RWPE1 (cell line): ENCODE measurements around the gene KCNJ6.

Source experiments
- CTCF ChIA-PET: fragments of 350-600 bp; sonication (Branson Sonifier 250); formaldehyde crosslinking; extraction: SDS; loops from one replicate; lab custom pipeline; 2021; lab: Yijun Ruan, JAX
- POLR2A ChIA-PET: fragments of 400-600 bp; formaldehyde crosslinking; extraction: SDS; loops from one replicate; lab custom pipeline; 2020; ENCODE audit warnings: antibody characterized with exemption; ENCODE audit not compliant: low non-redundant PET; lab: Yijun Ruan, JAX
- DNase-seq: peaks from one replicate; pipeline ENCODE4 v3.0.0; 2012; ENCODE audit warnings: low spot score
- H3K27ac ChIP-seq: fragments of 450-650 bp; 2 replicates; pipeline ENCODE4 v1.5.1; 2017
- TF ChIP-seq, protein P1 (sequence below): fragments of 450-650 bp; conservative IDR thresholded peaks from 2 replicates; pipeline ENCODE4 v1.5.1; 2017; ENCODE audit warnings: low read depth, mild to moderate bottlenecking

Gene KCNJ6

DNA sequence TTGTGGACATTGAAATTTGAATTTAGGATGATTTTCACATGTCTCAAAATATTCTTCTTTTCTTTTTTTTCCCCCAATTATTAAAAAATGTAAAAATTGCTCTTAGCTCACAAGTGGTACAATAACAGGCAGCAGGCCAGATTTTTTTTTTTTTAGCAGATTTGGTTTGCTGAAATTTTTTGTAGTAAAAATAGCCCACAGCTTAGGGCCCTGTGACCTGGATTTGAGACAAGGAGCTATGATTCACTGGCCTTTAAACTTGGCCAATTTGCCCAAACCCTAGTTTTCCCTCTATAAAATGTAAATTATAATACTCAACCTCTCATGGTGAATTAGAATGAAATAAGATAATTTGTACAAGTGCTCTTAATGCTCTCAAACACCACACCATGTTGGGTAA, 295.9 kb downstream of the KCNJ6 start:
- ChIA-PET POLR2A (no interaction called here), CTCF (interaction anchor here (1.0 kb wide), 1 partner anchor 16 kb away, joined by 3 read pairs; no protein-coding TSS in a partner anchor)
- H3K27ac ChIP-seq: no peak overlapping the region
- no peak for DNase-seq
- TF ChIP-seq, protein P1, sequence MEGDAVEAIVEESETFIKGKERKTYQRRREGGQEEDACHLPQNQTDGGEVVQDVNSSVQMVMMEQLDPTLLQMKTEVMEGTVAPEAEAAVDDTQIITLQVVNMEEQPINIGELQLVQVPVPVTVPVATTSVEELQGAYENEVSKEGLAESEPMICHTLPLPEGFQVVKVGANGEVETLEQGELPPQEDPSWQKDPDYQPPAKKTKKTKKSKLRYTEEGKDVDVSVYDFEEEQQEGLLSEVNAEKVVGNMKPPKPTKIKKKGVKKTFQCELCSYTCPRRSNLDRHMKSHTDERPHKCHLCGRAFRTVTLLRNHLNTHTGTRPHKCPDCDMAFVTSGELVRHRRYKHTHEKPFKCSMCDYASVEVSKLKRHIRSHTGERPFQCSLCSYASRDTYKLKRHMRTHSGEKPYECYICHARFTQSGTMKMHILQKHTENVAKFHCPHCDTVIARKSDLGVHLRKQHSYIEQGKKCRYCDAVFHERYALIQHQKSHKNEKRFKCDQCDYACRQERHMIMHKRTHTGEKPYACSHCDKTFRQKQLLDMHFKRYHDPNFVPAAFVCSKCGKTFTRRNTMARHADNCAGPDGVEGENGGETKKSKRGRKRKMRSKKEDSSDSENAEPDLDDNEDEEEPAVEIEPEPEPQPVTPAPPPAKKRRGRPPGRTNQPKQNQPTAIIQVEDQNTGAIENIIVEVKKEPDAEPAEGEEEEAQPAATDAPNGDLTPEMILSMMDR: no peak

- TF ChIP-seq, protein P1: no peak
- H3K27ac ChIP-seq: no peak overlapping the region
- ChIA-PET POLR2A (no interaction called here), CTCF (interaction anchor here (1.0 kb wide), 1 partner anchor 17 kb away, joined by 3 read pairs; no protein-coding TSS in a partner anchor)
- DNase-seq: no peak
These were observed 296.7 kb downstream of the KCNJ6 start for GRCh38 chr21:37619464-37619974.

DNA sequence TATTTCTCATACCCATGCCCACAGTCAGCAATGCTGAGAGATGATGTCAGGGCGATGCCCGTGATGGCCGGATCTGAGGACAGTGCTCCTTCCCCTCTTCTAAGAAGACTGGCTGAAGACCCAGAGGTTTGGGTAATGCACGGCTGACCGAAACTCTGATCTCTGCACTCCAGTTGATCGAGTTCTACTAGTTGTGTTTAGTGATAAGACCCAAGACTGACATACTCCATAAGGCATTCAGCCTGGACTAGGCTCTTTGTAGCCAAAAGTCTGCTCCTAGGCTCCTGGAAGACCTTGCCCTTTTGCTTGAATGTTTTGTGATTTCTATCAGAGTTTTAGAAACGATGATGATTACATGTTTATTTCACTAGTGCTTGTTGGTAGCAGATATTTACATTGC, 298.2 kb downstream of the KCNJ6 start:
- no peak overlapping the region for H3K27ac ChIP-seq
- TF ChIP-seq, protein P1: no peak
- ChIA-PET CTCF (no interaction called here), POLR2A (no interaction called here)
- no peak for DNase-seq

DNA sequence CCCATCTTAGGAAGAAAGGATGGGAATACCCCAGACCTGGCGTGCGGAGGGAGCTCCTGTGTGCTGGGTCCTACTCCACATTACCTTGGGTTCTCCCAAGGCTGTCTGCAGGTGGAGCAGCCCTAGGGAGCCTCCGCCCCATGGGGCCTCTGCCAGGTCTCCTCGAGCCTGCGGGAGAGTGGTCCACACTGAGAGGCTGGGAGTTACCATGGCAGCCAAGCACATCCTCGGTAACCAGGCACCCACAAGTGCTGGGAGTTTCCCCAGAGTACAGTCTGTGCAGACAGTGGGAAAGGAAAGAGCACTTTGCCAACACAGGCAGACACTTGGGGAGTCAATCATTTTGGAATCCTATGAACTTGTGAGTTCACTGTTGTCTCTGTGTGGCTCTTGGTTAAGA, 300.3 kb downstream of the KCNJ6 start:
- CTCF ChIA-PET: interaction anchor here (0.6 kb wide), 1 partner anchor 26 kb away, joined by 3 read pairs; no protein-coding TSS in a partner anchor
- POLR2A ChIA-PET: no interaction called here
- TF ChIP-seq, protein P1: no peak

DNA sequence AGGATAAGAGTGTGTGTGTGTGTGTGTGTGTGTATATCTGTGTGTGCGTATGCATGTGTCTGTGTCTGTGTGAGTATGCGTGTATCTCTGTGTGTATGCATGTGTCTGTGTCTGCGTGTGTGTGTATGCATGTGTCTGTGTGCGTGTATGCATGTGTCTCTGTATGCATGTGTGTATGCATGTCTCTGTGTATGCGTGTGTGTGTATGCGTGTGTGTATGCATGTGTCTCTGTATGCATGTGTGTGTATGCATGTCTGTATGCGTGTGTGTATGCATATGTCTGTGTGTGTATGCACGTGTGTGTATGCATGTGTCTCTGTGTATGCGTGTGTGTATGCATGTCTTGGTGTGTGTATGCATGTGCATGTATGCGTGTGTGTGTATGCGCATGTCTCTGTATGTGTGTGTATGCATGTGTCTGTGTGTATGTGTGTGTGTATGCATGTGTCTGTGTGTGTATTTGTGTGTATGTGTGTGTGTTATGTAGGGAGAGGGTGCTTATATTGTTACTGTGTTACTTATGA, 301.8 kb downstream of the KCNJ6 start:
- DNase-seq: no peak
- CTCF ChIA-PET: no interaction called here
- TF ChIP-seq, protein P1: no peak
- POLR2A ChIA-PET: no interaction called here
- no peak overlapping the region for H3K27ac ChIP-seq

More for the DNA sequence above, 300.3 kb downstream of the KCNJ6 start:
- DNase-seq: no peak
- no peak overlapping the region for H3K27ac ChIP-seq

DNA sequence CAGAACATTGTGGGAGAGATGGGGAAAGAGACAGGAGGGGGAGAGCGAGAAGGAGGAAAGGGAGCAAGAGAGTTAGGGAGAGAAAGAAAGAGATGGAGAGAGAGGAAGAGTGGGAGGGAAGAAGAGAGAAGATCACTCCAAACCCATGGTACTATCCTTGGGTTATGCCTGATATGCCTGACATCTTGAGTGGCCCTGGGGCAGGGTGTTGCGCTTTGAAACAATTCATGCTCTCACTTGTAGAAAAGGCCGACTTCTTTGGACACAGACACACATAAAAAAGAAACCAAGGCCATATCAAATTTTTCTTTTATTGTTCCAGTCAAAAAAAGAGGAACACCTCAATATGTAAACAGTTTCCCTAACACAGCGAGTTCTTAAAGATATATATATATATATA, 309.2 kb downstream of the KCNJ6 start:
- ChIA-PET POLR2A (no interaction called here), CTCF (no interaction called here)
- H3K27ac ChIP-seq: no peak overlapping the region
- no peak for DNase-seq
- TF ChIP-seq, protein P1: no peak
